Fibroblast of mammary gland (primary cell): ENCODE results near the gene SLC5A10.

Experiments
- DNase-seq: peaks from one replicate; pipeline ENCODE4 v3.0.0-alpha.2; 2010; ENCODE audit warnings: low read depth
- H3K4me3 ChIP-seq: 2 replicates; pipeline ENCODE4 v1.5.1; 2011; ENCODE audit warnings: low read depth, mild to moderate bottlenecking, low read length, moderate library complexity; ENCODE audit not compliant: control insufficient read depth
- TF ChIP-seq, protein P1 (sequence below): conservative IDR thresholded peaks from 2 replicates; pipeline ENCODE4 v1.5.1; 2011; ENCODE audit warnings: low read depth, low read length, inconsistent platforms; ENCODE audit not compliant: control insufficient read depth, insufficient read depth

The SLC5A10 gene

DNA sequence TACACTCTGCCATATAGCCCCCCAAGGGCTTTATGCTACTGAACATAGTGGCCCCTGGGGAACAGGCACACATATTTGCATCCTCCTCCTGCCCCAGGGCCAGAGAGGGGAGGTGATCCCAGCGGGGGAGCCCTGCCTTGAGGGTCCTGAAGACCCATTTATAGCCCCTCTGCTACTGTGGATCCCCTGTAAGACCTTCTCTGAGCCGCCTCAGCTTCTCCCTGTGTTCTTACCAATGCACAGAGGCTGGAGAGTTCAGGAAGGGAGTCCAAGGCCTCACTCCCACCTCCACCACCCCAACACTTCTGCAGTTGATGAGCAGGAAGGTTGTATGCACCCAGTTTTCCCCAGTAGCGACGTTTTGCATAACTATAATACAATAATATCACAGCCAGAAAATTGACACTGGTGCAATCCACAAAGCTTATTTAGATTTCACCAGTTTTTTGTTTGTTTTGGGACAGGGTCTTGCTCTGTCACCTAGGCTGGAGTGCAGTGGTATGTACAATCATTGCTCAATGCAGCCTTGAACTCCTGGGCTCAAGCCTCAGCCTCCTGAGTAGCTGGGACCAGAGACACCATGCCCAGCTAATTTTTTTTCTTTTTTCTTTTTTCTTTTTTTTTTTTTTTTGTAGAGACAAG lies 53.9 kb downstream of the SLC5A10 start:
- DNase-seq = no peak
- TF ChIP-seq, protein P1, sequence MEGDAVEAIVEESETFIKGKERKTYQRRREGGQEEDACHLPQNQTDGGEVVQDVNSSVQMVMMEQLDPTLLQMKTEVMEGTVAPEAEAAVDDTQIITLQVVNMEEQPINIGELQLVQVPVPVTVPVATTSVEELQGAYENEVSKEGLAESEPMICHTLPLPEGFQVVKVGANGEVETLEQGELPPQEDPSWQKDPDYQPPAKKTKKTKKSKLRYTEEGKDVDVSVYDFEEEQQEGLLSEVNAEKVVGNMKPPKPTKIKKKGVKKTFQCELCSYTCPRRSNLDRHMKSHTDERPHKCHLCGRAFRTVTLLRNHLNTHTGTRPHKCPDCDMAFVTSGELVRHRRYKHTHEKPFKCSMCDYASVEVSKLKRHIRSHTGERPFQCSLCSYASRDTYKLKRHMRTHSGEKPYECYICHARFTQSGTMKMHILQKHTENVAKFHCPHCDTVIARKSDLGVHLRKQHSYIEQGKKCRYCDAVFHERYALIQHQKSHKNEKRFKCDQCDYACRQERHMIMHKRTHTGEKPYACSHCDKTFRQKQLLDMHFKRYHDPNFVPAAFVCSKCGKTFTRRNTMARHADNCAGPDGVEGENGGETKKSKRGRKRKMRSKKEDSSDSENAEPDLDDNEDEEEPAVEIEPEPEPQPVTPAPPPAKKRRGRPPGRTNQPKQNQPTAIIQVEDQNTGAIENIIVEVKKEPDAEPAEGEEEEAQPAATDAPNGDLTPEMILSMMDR = no peak
- no peak overlapping the region for H3K4me3 ChIP-seq

DNA sequence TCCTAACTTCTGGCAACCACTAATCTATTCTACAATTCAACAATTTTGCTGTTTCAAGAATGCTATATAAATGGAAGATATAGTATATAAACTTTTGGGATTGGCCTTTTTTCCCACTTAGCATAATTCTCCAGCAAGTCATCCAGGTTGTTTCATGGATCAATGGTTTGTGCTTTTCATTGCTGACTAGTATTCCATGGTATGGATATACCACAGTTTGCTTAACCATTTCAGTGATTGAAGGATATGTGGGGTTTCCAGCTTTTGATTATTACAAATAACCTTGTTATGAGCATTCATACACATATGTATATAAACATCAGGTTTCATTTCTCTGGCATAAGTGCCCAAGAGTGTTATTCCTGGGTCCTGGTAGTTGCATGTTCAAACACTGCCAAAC lies 54.7 kb downstream of the SLC5A10 start:
- no peak for DNase-seq
- TF ChIP-seq, protein P1 = no peak
- H3K4me3 ChIP-seq = no peak overlapping the region

DNA sequence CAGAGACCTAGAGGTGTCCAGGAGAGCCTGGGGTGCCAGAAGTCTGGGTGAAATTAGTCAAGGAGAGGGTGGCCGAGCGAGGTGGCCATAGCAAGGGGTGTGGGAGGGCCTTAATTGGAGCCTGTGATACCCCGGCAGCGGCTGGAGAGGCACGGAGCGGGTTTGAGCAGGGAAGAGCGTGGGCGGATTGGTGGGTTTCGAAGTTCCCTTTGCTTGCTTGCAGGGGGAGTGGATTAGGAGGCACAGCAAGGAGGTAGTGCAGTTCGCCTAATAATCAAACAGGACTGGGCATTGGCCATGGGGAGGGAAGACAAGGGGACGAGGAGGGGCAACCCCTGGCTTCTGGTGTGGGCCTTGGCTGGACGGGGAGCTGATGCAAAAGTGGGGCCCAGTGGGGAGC lies 58.0 kb downstream of the SLC5A10 start:
- DNase-seq = no peak
- H3K4me3 ChIP-seq = no peak overlapping the region
- TF ChIP-seq, protein P1 = no peak

DNA sequence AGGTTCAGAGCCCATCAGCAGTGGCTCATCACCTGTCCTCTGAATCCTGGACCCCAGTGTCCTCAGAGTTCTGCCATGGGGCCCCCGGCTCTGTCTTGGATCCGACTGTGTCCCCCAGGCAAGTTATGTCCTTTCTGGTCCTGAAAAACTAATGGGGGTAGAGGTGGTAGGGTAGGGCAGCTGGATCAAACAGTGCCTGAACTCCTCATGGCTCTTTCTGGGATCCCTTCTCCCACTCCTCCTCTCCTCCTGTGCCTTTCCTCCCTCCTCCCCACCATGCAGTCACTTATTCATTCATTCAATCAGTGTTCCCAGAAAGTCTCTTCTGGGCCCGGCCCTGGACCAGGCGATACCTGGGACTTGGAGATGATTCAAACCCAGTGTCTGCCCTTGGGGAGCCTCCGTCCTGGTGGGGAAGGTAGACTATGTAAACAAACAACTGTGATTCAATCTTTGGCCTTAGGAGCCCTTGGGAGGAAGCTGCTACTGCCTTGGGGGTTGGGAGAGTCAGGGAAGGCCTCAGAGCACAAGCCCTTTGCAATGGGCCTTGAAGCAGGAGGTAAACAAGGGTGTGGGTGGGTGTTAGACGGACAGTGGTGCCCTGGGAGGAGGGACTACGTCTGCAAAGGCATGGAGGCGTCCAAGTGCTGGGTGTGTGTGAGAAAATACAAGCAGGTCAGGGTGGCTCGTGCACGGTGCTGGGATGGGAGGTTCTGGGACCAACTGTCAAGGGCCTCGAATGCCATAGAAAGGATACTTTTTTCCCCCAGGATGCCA lies 59.0 kb downstream of the SLC5A10 start:
- TF ChIP-seq, protein P1 = no peak
- peak; percentile 14 for DNase-seq
- H3K4me3 ChIP-seq = no peak overlapping the region

DNA sequence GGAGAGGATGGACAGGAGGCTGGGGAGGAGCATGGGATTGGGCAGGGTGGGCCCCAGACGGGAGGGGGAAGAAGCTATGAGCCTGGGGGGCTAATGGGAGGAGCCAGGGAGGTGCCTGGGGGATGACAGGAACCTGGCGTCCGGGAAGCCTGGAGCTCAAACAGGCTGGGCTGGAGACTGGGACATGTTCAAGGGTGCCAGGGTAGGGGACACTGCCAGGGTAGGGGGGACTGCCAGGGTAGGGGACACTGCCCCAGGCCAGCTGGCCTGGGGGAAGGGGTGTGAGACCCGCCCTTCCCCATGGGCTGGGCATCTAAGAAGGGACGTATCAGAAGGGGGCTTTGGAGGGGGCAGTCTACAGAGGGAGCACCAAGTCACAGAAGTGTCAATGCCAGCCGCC lies 59.6 kb downstream of the SLC5A10 start:
- TF ChIP-seq, protein P1 = no peak

DNA sequence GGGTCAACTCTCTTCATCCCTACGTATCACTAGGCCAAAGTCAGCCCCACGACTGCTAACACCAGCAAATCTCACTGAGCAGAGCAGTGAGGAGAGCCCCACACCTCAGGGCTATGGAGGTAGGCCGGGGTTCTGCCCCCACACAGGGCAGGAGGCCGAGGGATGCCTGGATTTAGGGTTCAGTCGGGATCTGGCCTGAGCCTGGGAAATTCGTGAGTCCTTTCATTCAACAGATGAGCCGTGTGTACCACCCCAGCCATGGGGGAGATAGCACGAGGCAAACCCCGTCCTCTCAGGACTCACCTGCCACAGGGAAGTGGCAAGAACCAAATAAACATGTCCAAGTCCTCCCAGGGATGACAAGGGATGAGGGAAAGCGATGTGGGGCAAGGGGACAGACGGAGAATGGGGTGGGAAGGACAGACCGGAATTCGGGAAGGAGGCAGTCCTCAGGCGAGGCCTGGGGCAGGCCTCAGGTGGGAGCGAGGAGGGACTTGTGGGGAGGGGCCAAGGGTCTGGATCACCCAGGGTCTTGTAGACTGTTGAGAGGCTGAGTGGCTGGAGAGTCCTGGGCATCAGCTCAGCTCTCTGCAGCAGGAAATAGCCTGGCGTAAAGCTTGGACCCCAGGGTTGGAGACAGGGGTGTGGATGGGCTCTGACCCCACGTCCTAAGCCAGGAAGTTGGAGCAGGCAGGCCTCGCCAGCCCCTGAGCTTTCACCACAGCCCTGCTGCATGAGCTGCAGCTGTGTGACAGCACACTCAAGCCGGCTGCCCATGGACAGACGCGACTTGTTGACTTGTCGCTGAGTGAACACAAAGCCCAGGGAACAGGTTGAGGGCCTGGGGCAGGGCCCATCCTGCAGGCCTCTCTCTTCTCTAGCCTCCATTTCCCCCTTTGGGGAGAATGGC lies 60.5 kb downstream of the SLC5A10 start:
- TF ChIP-seq, protein P1 = no peak
- H3K4me3 ChIP-seq = no peak overlapping the region
- DNase-seq = no peak

More for the DNA sequence above, 59.6 kb downstream of the SLC5A10 start:
- no peak overlapping the region for H3K4me3 ChIP-seq
- no peak for DNase-seq
